K562 (cell line): Measurements from ENCODE around the gene SCFD2. TPM values are rescaled to one million over a fixed set of nuclear protein-coding genes. Genes with fewer than 3 reads are reported as not detected.

Experiments
- ATAC-seq: fragments of 200-7000 bp; cut with Tn5 transposase; 3 replicates; pipeline ENCODE4 v1.9.1; 2020; ENCODE audit warnings: moderate library complexity
- BruUV-seq: library from RNA; stranded (reverse); fragments of 400-500 nt; replicated peaks from 2 replicates; lab custom pipeline; 2021; lab: Mats Ljungman, UMichigan
- CTCF ChIA-PET: fragments of 300-600 bp; formaldehyde crosslinking; extraction: SDS; loops from one replicate; lab custom pipeline; 2021; ENCODE audit warnings: low intra/inter-chr PET ratio; lab: Yijun Ruan, JAX
- POLR2A ChIA-PET: fragments of 300-600, 350-650 bp; sonication (Branson Sonifier 250); formaldehyde crosslinking; extraction: SDS; loops from one replicate; lab custom pipeline; 2021; ENCODE audit warnings: antibody characterized with exemption, inconsistent platforms; lab: Yijun Ruan, JAX
- DNase-seq, 4 experiments: peaks; one replicate each; pipeline versions ENCODE4 v3.0.0 to v3.0.0-alpha.2; 2011 to 2018; ENCODE audit warnings: low spot score in 3 of 4, mixed read lengths in 3 of 4; ENCODE audit errors: extremely low read depth in 1 of 4
- FAIRE-seq: peaks from 2 replicates; lab custom pipeline; 2011; peaks lifted over from hg19 to GRCh38; lab: Jason Lieb, UNC
- H2AFZ ChIP-seq: 2 replicates; pipeline ENCODE4 v1.6.0; 2011; ENCODE audit warnings: low read depth, low read length, control low read depth, inconsistent platforms
- H3K27ac ChIP-seq: fragments of 200-600 bp; 3 replicates; pipeline ENCODE4 v1.8.0; 2011; ENCODE audit warnings: low read depth, mild to moderate bottlenecking, control low read depth, inconsistent platforms, low read length, moderate library complexity, mixed read lengths; ENCODE audit errors: extremely low read depth
- H3K27me3 ChIP-seq, 2 experiments: fragments of 300-600 bp in 1 of 2; 2 replicates in 1 of 2; 3 replicates in 1 of 2; pipeline versions ENCODE4 v1.6.0 to v1.8.0; 2011; ENCODE audit warnings: inconsistent platforms in 2 of 2, low read length in 2 of 2, mild to moderate bottlenecking in 1 of 2, mixed read lengths in 1 of 2, moderate library complexity in 1 of 2; ENCODE audit not compliant: control insufficient read depth in 2 of 2, insufficient read depth in 2 of 2
- H3K36me3 ChIP-seq: fragments of 300-600 bp; 3 replicates; pipeline ENCODE4 v1.8.0; 2011; ENCODE audit warnings: mild to moderate bottlenecking, low read length, inconsistent platforms; ENCODE audit not compliant: control insufficient read depth, insufficient read depth
- H3K4me1 ChIP-seq, 2 experiments: fragments of 200-600 bp in 1 of 2; replicated peaks in 1 of 2; 2 replicates in 1 of 2; 3 replicates in 1 of 2; pipeline versions ENCODE4 v1.5.1 to v1.8.0; 2011; ENCODE audit warnings: inconsistent platforms in 2 of 2, low read length in 2 of 2, mild to moderate bottlenecking in 1 of 2, mixed read lengths in 1 of 2, moderate library complexity in 1 of 2; ENCODE audit not compliant: control insufficient read depth in 2 of 2, insufficient read depth in 2 of 2
- H3K4me2 ChIP-seq: 2 replicates; pipeline ENCODE4 v1.6.1; 2011; ENCODE audit warnings: low read length, control low read depth, inconsistent platforms, mixed read lengths; ENCODE audit not compliant: insufficient read depth
- H3K4me3 ChIP-seq: fragments of 200-600 bp; sonication (generic), shearing (Covaris generic); 2 replicates; pipeline ENCODE4 v1.5.1; 2016; ENCODE audit warnings: control low read depth, inconsistent platforms
- H3K79me2 ChIP-seq: fragments of 200-600 bp; 3 replicates; pipeline ENCODE4 v1.8.0; 2011; ENCODE audit warnings: low read length, inconsistent platforms; ENCODE audit not compliant: control insufficient read depth, insufficient read depth
- H3K9ac ChIP-seq, 2 experiments: 2 replicates each; pipeline versions ENCODE4 v1.6.0 to v1.6.1; 2011; ENCODE audit warnings: low read depth in 2 of 2, low read length in 2 of 2, control low read depth in 1 of 2, inconsistent platforms in 1 of 2, mild to moderate bottlenecking in 1 of 2, mixed read lengths in 1 of 2; ENCODE audit not compliant: insufficient read depth in 1 of 2
- H3K9me1 ChIP-seq: one replicate; pipeline ENCODE4 v1.6.0; 2011; ENCODE audit warnings: inconsistent platforms, mild to moderate bottlenecking, low read length, moderate library complexity; ENCODE audit not compliant: control insufficient read depth, insufficient read depth
- H3K9me3 ChIP-seq: replicated peaks from 2 replicates; pipeline ENCODE4 v1.5.1; 2011; ENCODE audit warnings: low read depth, low read length, inconsistent platforms; ENCODE audit not compliant: control insufficient read depth, insufficient read depth
- H4K20me1 ChIP-seq: replicated peaks from 2 replicates; pipeline ENCODE4 v1.6.1; 2011; ENCODE audit warnings: low read length, inconsistent platforms, mixed read lengths; ENCODE audit not compliant: control insufficient read depth, insufficient read depth
- CBFA2T3 ChIP-seq: fragments of 450-650 bp; IDR thresholded peaks from 2 replicates; pipeline ENCODE4 v1.6.1; 2017
- CBX8 ChIP-seq: fragments of 200-600 bp; sonication (generic); IDR thresholded peaks from 2 replicates; pipeline ENCODE4 v1.6.1; 2012; ENCODE audit warnings: borderline replicate concordance, mixed run types, low read depth, mild to moderate bottlenecking, moderate library complexity, mixed read lengths, low read length, control low read depth, inconsistent platforms; ENCODE audit not compliant: poor library complexity, severe bottlenecking; ENCODE audit errors: extremely low read depth
- ESRRA ChIP-seq: fragments of 450-650 bp; IDR thresholded peaks from 2 replicates; pipeline ENCODE4 v1.6.1; 2014; ENCODE audit warnings: low read depth, mild to moderate bottlenecking, moderate library complexity, borderline replicate concordance
- MYBL2 ChIP-seq, 2 experiments: fragments of 450-650 bp in 1 of 2; sonication (generic) in 1 of 2; formaldehyde crosslinking in 1 of 2; IDR thresholded peaks; 2 replicates each; pipeline versions ENCODE4 v1.6.1 to v1.8.1; 2017 to 2022; ENCODE audit warnings: borderline replicate concordance in 1 of 2, inconsistent platforms in 1 of 2, low read depth in 1 of 2, mild to moderate bottlenecking in 1 of 2, missing genetic modification reagents in 1 of 2, moderate library complexity in 1 of 2
- RCOR1 ChIP-seq, 2 experiments: IDR thresholded peaks; 2 replicates each; pipeline ENCODE4 v1.6.1; 2012; ENCODE audit warnings: low read depth in 2 of 2, low read length in 2 of 2, borderline replicate concordance in 1 of 2, improper control_type of control experiment in 1 of 2
- RFX5 ChIP-seq: IDR thresholded peaks from 2 replicates; pipeline ENCODE4 v1.6.1; 2011; ENCODE audit warnings: low read depth, mild to moderate bottlenecking, improper control_type of control experiment, low read length
- SMAD2 ChIP-seq: fragments of 150-350 bp; IDR thresholded peaks from 2 replicates; pipeline ENCODE4 v1.6.1; 2014; ENCODE audit warnings: low read depth, mild to moderate bottlenecking, low read length
- SOX6 ChIP-seq: fragments of 450-650 bp; IDR thresholded peaks from 2 replicates; pipeline ENCODE4 v1.6.1; 2014; ENCODE audit warnings: mild to moderate bottlenecking
- SPI1 ChIP-seq: IDR thresholded peaks from 2 replicates; pipeline ENCODE4 v1.6.1; 2011; ENCODE audit warnings: low read depth, low read length, control low read depth, borderline replicate concordance
- ZFP36 ChIP-seq: fragments of 150-350 bp; IDR thresholded peaks from 2 replicates; pipeline ENCODE4 v1.6.1; 2018; ENCODE audit warnings: low read length, low read depth; ENCODE audit not compliant: partially characterized antibody
- ZNF121 ChIP-seq: sonication (generic); formaldehyde crosslinking; conservative IDR thresholded peaks from 2 replicates; pipeline ENCODE4 v1.8.0; 2022; ENCODE audit warnings: missing genetic modification reagents
- ZNF24 ChIP-seq: fragments of 450-650 bp; IDR thresholded peaks from 2 replicates; pipeline ENCODE4 v1.6.1; 2016
- WGBS: fragments of 100-300 bp; shearing (Covaris generic); methylation state at CpG from one replicate; pipeline ENCODE4 v1.1.6; 2016; ENCODE audit warnings: low coverage, mixed read lengths; ENCODE audit not compliant: insufficient coverage; ENCODE audit errors: missing lambda C conversion rate; 5-methylcytosine and 5-hydroxymethylcytosine counted together
- in situ Hi-C: fragments of 300-500 bp; cut with MboI; formaldehyde crosslinking; loops from 4 replicates; pipeline ENCODE4 v1.15.0; 2018; ENCODE audit warnings: inconsistent platforms, mixed read lengths
- intact Hi-C: fragments of 100-400 bp; cut with micrococcal nuclease; formaldehyde crosslinking; loops from 2 replicates; pipeline ENCODE4 v1.14.2; 2022
- polyA plus RNA-seq, 8 experiments: library from polyadenylated mRNA; depleted of rRNA in 4 of 8; stranded (reverse) in 5 of 8; unstranded in 3 of 8; fragments of >200 nt; fragmentation: Nextera tagmentation in 2 of 8; fragmentation: Illumina TruSeq in 1 of 8; extraction: Ambion mirVana in 2 of 8; extraction: Trizol in 1 of 8; gene quantifications; 2 replicates each; pipeline versions ENCODE4 v1.2.1 to v1.2.3, GENCODE V29; 2011 to 2014; ENCODE audit warnings: inconsistent platforms in 1 of 8, missing spikeins in 1 of 8
- total RNA-seq, 7 experiments: library from RNA; depleted of rRNA in 6 of 7; stranded (reverse); fragments of >200 nt in 6 of 7; fragmentation: Illumina TruSeq in 2 of 7; extraction: Trizol in 2 of 7; gene quantifications; 2 replicates each; pipeline versions ENCODE4 v1.2.1 to v1.2.3, GENCODE V29; 2011 to 2021; ENCODE audit warnings: low replicate concordance in 1 of 7
- TF ChIP-seq, protein P1 (sequence below): fragments of 250-450 bp; sonication (Bioruptor Pico); IDR thresholded peaks from 2 replicates; pipeline ENCODE4 v1.9.0; 2021; ENCODE audit warnings: mild to moderate bottlenecking
- TF ChIP-seq, protein P2 (sequence below): fragments of 200-800 bp; sonication (Bioruptor generic); IDR thresholded peaks from 2 replicates; pipeline ENCODE4 v1.6.1; 2017; ENCODE audit warnings: missing genetic modification characterization, missing compliant biosample characterization

SCFD2 gene
- total and polyA plus RNA-seq, 9 of the 15 experiments (the other 6 are each of a cell fraction or from before 2014, with no cell fraction given), result 5.7 to 30.3 (median 22.8) TPM

DNA sequence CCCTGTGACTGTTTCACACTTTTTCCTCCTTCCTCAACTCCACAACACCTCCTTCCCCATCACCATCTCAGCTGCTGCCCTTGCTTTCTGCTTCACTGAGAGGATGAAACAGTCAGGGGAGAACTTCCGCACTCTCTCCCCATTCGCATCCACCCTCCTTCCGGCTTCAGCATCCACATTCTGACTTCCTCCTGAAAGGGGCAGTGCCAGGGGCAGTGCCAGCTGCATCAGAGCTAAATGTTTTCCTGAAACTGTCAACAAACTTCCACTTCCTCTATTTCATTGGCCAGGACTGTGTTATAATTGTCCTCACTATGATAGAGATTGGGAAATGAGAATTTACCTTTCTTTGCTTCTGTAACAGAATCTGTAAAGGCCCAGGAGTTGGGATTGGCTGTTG, 521.9 kb downstream of the SCFD2 start:
- H3K79me2 ChIP-seq, result no peaks in the 10 kb centered on the region
- 15% methylated on average over 3 of the region's 3 CpGs for WGBS
- no TSS peak for BruUV-seq
- H3K4me2 ChIP-seq, result no peak overlapping the region
- TF ChIP-seq SPI1, result peak; percentile 74
- no peak for TF ChIP-seq SMAD2
- TF ChIP-seq RCOR1 (IDR thresholded peaks at IDR 0.05; ENCODE audit: borderline replicate concordance in 1 of 2, low read depth in 2 of 2, low read length in 2 of 2), result no peak
- TF ChIP-seq MYBL2 (IDR thresholded peaks at IDR 0.05; ENCODE audit: low read depth), result no peak
- TF ChIP-seq MYBL2 (CRISPR knock-in tag; IDR thresholded peaks at IDR 0.05; ENCODE audit: borderline replicate concordance), result no peak
- TF ChIP-seq SOX6, result no peak
- TF ChIP-seq, all 486 proteins: peak for 1
- ChIA-PET CTCF (no interaction called here), POLR2A (no interaction called here)
- FAIRE-seq (no peak), DNase-seq (no peak), ATAC-seq (no peak)
- intact Hi-C loops (no loop called here), in situ Hi-C loops (no loop called here)
- no peak overlapping the region for H2AFZ ChIP-seq
- no peaks in the 10 kb centered on the region for H3K36me3 ChIP-seq
- H3K9me3 ChIP-seq, result no peaks in the 10 kb centered on the region
- no peak overlapping the region for H3K27ac ChIP-seq
- H3K4me1 ChIP-seq, result no peaks in the 10 kb centered on the region; a peak in 1 of 5 replicates
- H3K27me3 ChIP-seq, result peaks cover 4 to 31% of the 10 kb centered on the region in 2 experiments; a peak in 3 of 5 replicates
- no peak overlapping the region for H3K4me3 ChIP-seq
- H3K9me1 ChIP-seq, result no peaks in the 10 kb centered on the region
- H4K20me1 ChIP-seq, result no peaks in the 10 kb centered on the region
- H3K9ac ChIP-seq, result no peak overlapping the region

DNA sequence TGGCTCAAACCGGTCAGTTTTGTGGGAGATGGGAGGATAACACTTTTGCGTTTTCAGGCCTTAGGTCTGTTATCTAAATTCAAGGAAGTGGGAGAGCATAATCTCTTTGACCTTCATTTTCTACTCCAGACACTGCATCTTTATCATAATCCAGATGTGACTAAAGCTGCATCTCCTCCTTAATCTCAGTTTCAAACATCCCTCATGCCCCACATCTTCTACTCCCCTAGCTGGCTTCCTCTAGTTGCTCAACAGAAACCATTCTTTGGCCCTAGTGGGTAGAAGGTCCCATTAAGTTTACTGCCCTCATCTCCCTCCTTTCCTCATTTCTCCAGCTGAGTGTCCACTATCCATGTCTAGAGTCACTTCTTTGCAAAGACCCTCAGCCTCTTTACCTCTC, 522.5 kb downstream of the SCFD2 start:
- H4K20me1 ChIP-seq, result no peaks in the 10 kb centered on the region
- H3K36me3 ChIP-seq, result no peaks in the 10 kb centered on the region
- POLR2A ChIA-PET, result no interaction called here
- H2AFZ ChIP-seq, result no peak overlapping the region
- no peaks in the 10 kb centered on the region for H3K9me3 ChIP-seq
- no peak overlapping the region for H3K9ac ChIP-seq
- H3K79me2 ChIP-seq, result no peaks in the 10 kb centered on the region
- H3K4me2 ChIP-seq, result no peak overlapping the region
- H3K27me3 ChIP-seq, result peaks cover 9 to 36% of the 10 kb centered on the region in 2 experiments; a peak in 4 of 5 replicates
- CTCF ChIA-PET, result no interaction called here
- no peak overlapping the region for H3K4me3 ChIP-seq
- intact Hi-C loops (no loop called here), in situ Hi-C loops (no loop called here)
- 0% methylated on average over 2 of the region's 2 CpGs for WGBS
- no peak for FAIRE-seq
- no peak for ATAC-seq
- H3K27ac ChIP-seq, result no peak overlapping the region
- H3K9me1 ChIP-seq, result no peaks in the 10 kb centered on the region
- BruUV-seq, result no TSS peak
- H3K4me1 ChIP-seq, result no peaks in the 10 kb centered on the region; a peak in 1 of 5 replicates
- DNase-seq, result no peak
- TF ChIP-seq RCOR1 (IDR thresholded peaks at IDR 0.05; ENCODE audit: borderline replicate concordance in 1 of 2, low read depth in 2 of 2, low read length in 2 of 2) (0 out of 4 replicates have a peak, but pooled peaks of 1 of the 2 experiments have one; percentile 10), CBX8 (no peak), ESRRA (peak; percentile 13; the same call in 1 of the 2 replicates), ZNF24 (no peak), ZFP36 (no peak), CBFA2T3 (peak; percentile 42; the same call in 1 of the 2 replicates), ZNF121 (no peak), RFX5 (no peak)
- TF ChIP-seq, protein P1, sequence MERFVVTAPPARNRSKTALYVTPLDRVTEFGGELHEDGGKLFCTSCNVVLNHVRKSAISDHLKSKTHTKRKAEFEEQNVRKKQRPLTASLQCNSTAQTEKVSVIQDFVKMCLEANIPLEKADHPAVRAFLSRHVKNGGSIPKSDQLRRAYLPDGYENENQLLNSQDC (CRISPR knock-in tag), result no peak
- TF ChIP-seq, protein P2, sequence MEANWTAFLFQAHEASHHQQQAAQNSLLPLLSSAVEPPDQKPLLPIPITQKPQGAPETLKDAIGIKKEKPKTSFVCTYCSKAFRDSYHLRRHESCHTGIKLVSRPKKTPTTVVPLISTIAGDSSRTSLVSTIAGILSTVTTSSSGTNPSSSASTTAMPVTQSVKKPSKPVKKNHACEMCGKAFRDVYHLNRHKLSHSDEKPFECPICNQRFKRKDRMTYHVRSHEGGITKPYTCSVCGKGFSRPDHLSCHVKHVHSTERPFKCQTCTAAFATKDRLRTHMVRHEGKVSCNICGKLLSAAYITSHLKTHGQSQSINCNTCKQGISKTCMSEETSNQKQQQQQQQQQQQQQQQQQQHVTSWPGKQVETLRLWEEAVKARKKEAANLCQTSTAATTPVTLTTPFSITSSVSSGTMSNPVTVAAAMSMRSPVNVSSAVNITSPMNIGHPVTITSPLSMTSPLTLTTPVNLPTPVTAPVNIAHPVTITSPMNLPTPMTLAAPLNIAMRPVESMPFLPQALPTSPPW, result 0 out of 2 replicates have a peak, but pooled peaks have one; percentile 11
